B cell (primary cell): ENCODE measurements around the gene C1orf226. TPM values are rescaled to one million over a fixed set of nuclear protein-coding genes. Genes with fewer than 3 reads are reported as not detected.

Experiments
- ATAC-seq: fragments of 200-7000 bp; cut with Tn5 transposase; one replicate; pipeline ENCODE4 v1.10.0; 2021; ENCODE audit warnings: low read depth, mild to moderate bottlenecking, moderate number of reproducible peaks, moderate library complexity
- CTCF ChIA-PET: fragments of 350-600 bp; sonication (Branson Sonifier 250); formaldehyde crosslinking; loops from one replicate; lab custom pipeline; 2021; ENCODE audit warnings: antibody characterized with exemption, inconsistent platforms; lab: Charles Lee
- POLR2A ChIA-PET: fragments of 350-600 bp; sonication (Branson Sonifier 250); formaldehyde crosslinking; loops from one replicate; lab custom pipeline; 2021; ENCODE audit warnings: antibody characterized with exemption; lab: Charles Lee
- DNase-seq: peaks from one replicate; pipeline ENCODE4 v3.0.0; 2013
- H2AFZ ChIP-seq: 2 replicates; pipeline ENCODE4 v1.6.1; 2012; ENCODE audit warnings: mild to moderate bottlenecking, low read depth, low read length; ENCODE audit not compliant: insufficient read depth, poor library complexity, severe bottlenecking
- H3K27ac ChIP-seq, 2 donors: 1 replicate in 1 of 2; 2 replicates in 1 of 2; pipeline ENCODE4 v1.5.1; 2012 to 2013; ENCODE audit warnings: low read length in 2 of 2, mild to moderate bottlenecking in 2 of 2, moderate library complexity in 1 of 2
- H3K27me3 ChIP-seq, 4 experiments: fragments of 200-600 bp in 1 of 4; sonication (generic) in 1 of 4; replicated peaks in 1 of 4; 1 replicate in 2 of 4; 2 replicates in 2 of 4; pipeline versions ENCODE4 v1.6.1 to v1.7.0; 2013 to 2016; ENCODE audit warnings: low read length in 3 of 4, mild to moderate bottlenecking in 2 of 4, mixed read lengths in 1 of 4, moderate library complexity in 1 of 4; ENCODE audit not compliant: insufficient read depth in 4 of 4, control insufficient read depth in 3 of 4; ENCODE audit errors: control extremely low read depth in 1 of 4
- H3K36me3 ChIP-seq, 2 experiments: replicated peaks in 1 of 2; 1 replicate in 1 of 2; 2 replicates in 1 of 2; pipeline versions ENCODE4 v1.6.1 to v1.7.1; 2013; ENCODE audit warnings: low read length in 1 of 2; ENCODE audit not compliant: insufficient read depth in 2 of 2, control insufficient read depth in 1 of 2; ENCODE audit errors: control extremely low read depth in 1 of 2, extremely low read depth in 1 of 2
- H3K4me1 ChIP-seq, 2 donors: fragments of 200-600 bp in 1 of 2; sonication (generic) in 1 of 2; 1 replicate in 1 of 2; 2 replicates in 1 of 2; pipeline versions ENCODE4 v1.5.1 to v1.6.1; 2013 to 2017; ENCODE audit warnings: low read length in 2 of 2; ENCODE audit not compliant: control insufficient read depth in 2 of 2, insufficient read depth in 2 of 2
- H3K4me2 ChIP-seq: replicated peaks from 2 replicates; pipeline ENCODE3; 2012; ENCODE audit warnings: mild to moderate bottlenecking, low read depth, low read length; ENCODE audit not compliant: poor library complexity, severe bottlenecking
- H3K4me3 ChIP-seq, 5 experiments: fragments of 200-600 bp in 1 of 5; sonication (generic) in 1 of 5; 1 replicate in 3 of 5; 2 replicates in 2 of 5; pipeline versions ENCODE4 v1.5.1 to v1.7.0; 2011 to 2016; ENCODE audit warnings: low read length in 4 of 5, mild to moderate bottlenecking in 4 of 5, low read depth in 2 of 5, control low read depth in 1 of 5, moderate library complexity in 1 of 5; ENCODE audit not compliant: insufficient read depth in 1 of 5; ENCODE audit errors: control extremely low read depth in 1 of 5, extremely low read depth in 1 of 5
- H3K79me2 ChIP-seq: fragments of 200-600 bp; sonication (generic); one replicate; pipeline ENCODE4 v1.6.0; 2016; ENCODE audit warnings: low read length; ENCODE audit not compliant: control insufficient read depth, insufficient read depth
- H3K9ac ChIP-seq: fragments of 200-600 bp; sonication (generic); 2 replicates; pipeline ENCODE4 v1.6.1; 2017; ENCODE audit warnings: mild to moderate bottlenecking, low read length, moderate library complexity
- H3K9me3 ChIP-seq, 3 donors: one replicate each; pipeline versions ENCODE4 v1.6.1 to v1.7.1; 2013; ENCODE audit warnings: low read length in 2 of 3; ENCODE audit not compliant: control insufficient read depth in 2 of 3, insufficient read depth in 1 of 3; ENCODE audit errors: control extremely low read depth in 1 of 3
- H4K20me1 ChIP-seq: 2 replicates; pipeline ENCODE4 v1.6.0; 2012; ENCODE audit warnings: mild to moderate bottlenecking, low read length; ENCODE audit not compliant: insufficient read depth, control insufficient read depth, poor library complexity, severe bottlenecking
- H3K27ac Mint-ChIP-seq: one replicate; pipeline ENCODE4 v1.8.0; 2021; ENCODE audit warnings: mixed read lengths
- H3K27me3 Mint-ChIP-seq: one replicate; pipeline ENCODE4 v1.8.0; 2021; ENCODE audit warnings: mixed read lengths
- H3K4me1 Mint-ChIP-seq: one replicate; pipeline ENCODE4 v1.8.0; 2021; ENCODE audit warnings: mixed read lengths
- H3K4me3 Mint-ChIP-seq: one replicate; pipeline ENCODE4 v1.8.0; 2021; ENCODE audit warnings: mixed read lengths
- H3K9me3 Mint-ChIP-seq: one replicate; pipeline ENCODE4 v1.8.0; 2022; ENCODE audit warnings: mixed read lengths; ENCODE audit not compliant: insufficient read depth
- CTCF ChIP-seq: fragments of 200-600 bp; IDR thresholded peaks from one replicate; pipeline ENCODE4 v1.8.0; 2022; ENCODE audit warnings: antibody characterized with exemption, mild to moderate bottlenecking
- EZH2 ChIP-seq: IDR thresholded peaks from 2 replicates; pipeline ENCODE4 v1.6.1; 2012; ENCODE audit warnings: borderline replicate concordance, low read depth, mild to moderate bottlenecking, moderate library complexity, low read length; ENCODE audit not compliant: insufficient read depth, poor library complexity, severe bottlenecking
- WGBS: methylation state at CpG from one replicate; pipeline ENCODE4 v1.1.5; 2013; ENCODE audit warnings: missing lambda C conversion rate; ENCODE audit not compliant: insufficient coverage; 5-methylcytosine and 5-hydroxymethylcytosine counted together
- intact Hi-C: fragments of 100-400 bp; cut with micrococcal nuclease; formaldehyde crosslinking; loops from one replicate; pipeline ENCODE4 v1.10.0; 2022
- polyA plus RNA-seq: library from polyadenylated mRNA; depleted of rRNA; stranded (reverse); fragments of >200 nt; gene quantifications from 2 replicates; pipeline ENCODE4 v1.2.3, GENCODE V29; 2012
- total RNA-seq, 2 donors: library from RNA; stranded (reverse); fragments of 120-200 nt in 1 of 2; gene quantifications; 1 replicate in 1 of 2; 2 replicates in 1 of 2; pipeline versions ENCODE4 v1.2.3 to v1.2.4, GENCODE V29; 2013 to 2022

C1orf226 gene
- total and polyA plus RNA-seq, 2 donors (not counting 1 experiment from before 2014, with no cell fraction given): 0.01 to 0.10 TPM

DNA sequence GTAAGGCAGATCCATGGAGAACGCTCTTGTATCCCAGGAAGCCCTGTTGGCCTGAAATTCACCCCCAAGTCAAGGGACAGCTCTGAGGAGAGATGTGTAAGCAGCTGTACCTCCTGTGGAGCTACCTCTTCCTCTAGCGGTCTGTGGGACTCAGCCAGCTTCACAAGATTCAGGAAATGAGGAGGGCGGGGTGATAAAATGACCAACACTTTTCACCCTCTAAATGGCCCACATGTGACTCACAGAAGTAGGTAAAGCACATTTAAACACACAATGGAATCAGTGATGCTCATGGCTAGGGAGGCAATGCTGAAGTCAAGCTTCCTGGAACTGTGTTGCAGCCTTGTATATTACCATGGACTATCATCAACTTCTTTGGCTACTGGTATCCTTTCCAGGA, 30.5 kb downstream of the C1orf226 start, which contains the start of gene SH2D1B:
Gene SH2D1B (minus strand): TSS at position 135 of the 400 bp plus-strand sequence. CDS start 120 bp downstream, at position 15.
- Histone ChIP-seq H4K20me1 (no peaks in the 10 kb centered on the region), H3K4me1 (no peaks in the 10 kb centered on the region), H2AFZ (no peak within 1 kb of the TSS), H3K9me3 (peaks cover 0 to 1% (median 0%) of the 10 kb centered on the region in 3 donors), H3K27ac (no peak within 1 kb of the TSS), H3K4me2 (no peak within 1 kb of the TSS), H3K27me3 (peaks cover 0 to 7% (median 3%) of the 10 kb centered on the region in 4 experiments), H3K4me3 (no peak within 1 kb of the TSS), H3K9ac (no peak within 1 kb of the TSS), H3K79me2 (no peaks in the 10 kb centered on the region), H3K36me3 (no peaks in the 10 kb centered on the region)
- 92% methylated on average over 2 of the region's 3 CpGs for WGBS
- ATAC-seq (no peak), DNase-seq (no peak)
- no peaks in the 10 kb centered on the region for H3K4me1 Mint-ChIP-seq
- no peaks in the 10 kb centered on the region for H3K9me3 Mint-ChIP-seq
- intact Hi-C loops: no loop called here
- peaks cover 37% of the 10 kb centered on the region for H3K27me3 Mint-ChIP-seq
- no peak for TF ChIP-seq EZH2
- no peak for TF ChIP-seq CTCF
- no peak within 1 kb of the TSS for H3K27ac Mint-ChIP-seq
- ChIA-PET CTCF (no interaction called here), POLR2A (no interaction called here)
- no peak within 1 kb of the TSS for H3K4me3 Mint-ChIP-seq

DNA sequence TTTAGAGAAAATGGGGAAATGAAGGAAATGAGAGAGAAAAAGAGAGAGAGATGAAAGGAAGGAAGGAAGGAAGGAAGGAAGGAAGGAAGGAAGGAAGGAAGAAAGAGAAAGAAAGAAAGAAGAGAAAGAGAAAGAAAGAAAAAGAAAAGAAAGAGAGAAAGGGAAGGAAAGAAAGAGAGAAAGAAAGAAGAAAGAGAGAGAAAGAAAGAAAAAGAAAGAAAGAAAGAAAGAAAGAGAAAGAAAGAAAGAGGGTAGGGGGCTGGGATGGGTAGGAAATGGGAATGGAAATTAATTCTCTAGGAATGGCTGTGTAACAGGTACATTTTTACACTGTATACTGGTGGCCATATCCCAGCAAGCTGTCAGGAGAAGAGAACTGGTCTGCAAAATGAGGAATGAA, 34.7 kb downstream of the C1orf226 start:
- Histone ChIP-seq H3K27me3 (peaks cover 0 to 7% (median 3%) of the 10 kb centered on the region in 4 experiments), H3K9me3 (peaks cover 0 to 1% (median 0%) of the 10 kb centered on the region in 3 donors), H2AFZ (no peak overlapping the region), H4K20me1 (no peaks in the 10 kb centered on the region), H3K27ac (no peak overlapping the region), H3K9ac (no peak overlapping the region), H3K36me3 (no peaks in the 10 kb centered on the region), H3K4me3 (no peak overlapping the region), H3K4me2 (no peak overlapping the region), H3K4me1 (no peaks in the 10 kb centered on the region), H3K79me2 (no peaks in the 10 kb centered on the region)
- Mint-ChIP-seq H3K27ac (no peak overlapping the region), H3K4me1 (no peaks in the 10 kb centered on the region), H3K4me3 (no peak overlapping the region), H3K9me3 (no peaks in the 10 kb centered on the region), H3K27me3 (peaks cover 40% of the 10 kb centered on the region)
- intact Hi-C loops: no loop called here
- ATAC-seq (no peak), DNase-seq (no peak)
- no peak for TF ChIP-seq CTCF
- no peak for TF ChIP-seq EZH2
- ChIA-PET CTCF (no interaction called here), POLR2A (no interaction called here)
